Adrenal gland (tissue), 5 donors: ENCODE data around the gene ELL.
"Not testable (repeated sequence)": the region's sequence is repeated elsewhere in the genome, so short reads cannot be mapped to it uniquely, and the experiment has no call there.

Source experiments
- CTCF ChIP-seq, 6 experiments: fragments of 450-650 bp in 4 of 6; fragments of 200-600 bp in 2 of 6; sonication (generic) in 1 of 6; IDR thresholded peaks; 1 replicate in 5 of 6; 2 replicates in 1 of 6; pipeline versions ENCODE4 v1.5.1 to v1.8.0; 2016 to 2021; ENCODE audit warnings: antibody characterized with exemption in 6 of 6, mild to moderate bottlenecking in 2 of 6, moderate library complexity in 1 of 6
- POLR2A ChIP-seq, 2 donors: fragments of 450-650 bp; IDR thresholded peaks; one replicate each; pipeline ENCODE4 v1.6.1; 2017; ENCODE audit warnings: antibody characterized with exemption in 2 of 2, mild to moderate bottlenecking in 2 of 2, moderate library complexity in 1 of 2
- donor health status: DM: no; HTN: no; CAD: no.

DNA sequence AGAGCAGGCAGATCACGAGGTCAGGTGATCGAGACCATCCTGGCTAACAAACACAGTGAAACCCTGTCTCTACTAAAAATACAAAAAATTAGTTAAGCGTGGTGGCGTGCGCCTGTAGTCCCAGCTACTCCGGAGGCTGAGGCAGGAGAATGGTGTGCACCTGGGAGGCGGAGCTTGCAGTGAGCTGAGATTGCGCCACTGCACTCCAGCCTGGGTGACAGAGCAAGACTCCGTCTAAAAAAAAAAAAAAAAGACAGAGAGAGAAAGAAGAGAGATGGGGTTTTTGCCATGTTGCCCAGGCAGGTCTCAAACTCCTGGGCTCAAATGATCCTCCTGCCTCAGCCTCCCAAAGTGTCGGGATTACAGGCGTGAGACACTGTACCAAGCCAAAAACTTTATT, 116.1 kb downstream of the ELL start:
- TF ChIP-seq CTCF, POLR2A (IDR thresholded peaks at IDR 0.05): not testable (repeated sequence)
